ENCODE measurements around the gene MRPS6. TPM values are rescaled to one million over a fixed set of nuclear protein-coding genes. Genes with fewer than 3 reads are reported as not detected.

MRPS6 gene
- total and polyA plus RNA-seq, 4 donors: 12.1 to 83.0 (median 17.0) TPM

GRCh38 chr21:34116569-34116968 is 43.2 kb downstream of the MRPS6 start:
- H3K9me3 ChIP-seq (ENCODE audit: control insufficient read depth in 4 of 4, low read length in 3 of 4): no peaks in the 10 kb centered on the region
- no peak overlapping the region for H3K4me3 ChIP-seq (ENCODE audit: low read depth in 1 of 3, low read length in 3 of 3)
- H3K9ac ChIP-seq (ENCODE audit: low read depth in 1 of 2, low read length in 2 of 2): no peak overlapping the region
- no peaks in the 10 kb centered on the region for H3K36me3 ChIP-seq (ENCODE audit: control insufficient read depth in 4 of 4, insufficient read depth in 3 of 4, low read depth in 1 of 4, low read length in 3 of 4)
- no peak for TF ChIP-seq SP1 (IDR thresholded peaks at IDR 0.05)
- no peak for TF ChIP-seq RAD21 (IDR thresholded peaks at IDR 0.05)
- no peak for TF ChIP-seq HNF4G (IDR thresholded peaks at IDR 0.05)
- no peak for TF ChIP-seq MAX (IDR thresholded peaks at IDR 0.05)
- no peak for TF ChIP-seq FOXA2 (IDR thresholded peaks at IDR 0.05)
- no peak for TF ChIP-seq REST (IDR thresholded peaks at IDR 0.05)
- TF ChIP-seq FOXA1 (IDR thresholded peaks at IDR 0.05): no peak
- no peak for TF ChIP-seq TAF1 (conservative IDR thresholded peaks at IDR 0.05)
- no peak for TF ChIP-seq HNF4A (conservative IDR thresholded peaks at IDR 0.05)
- no peak for TF ChIP-seq JUND (IDR thresholded peaks at IDR 0.05)
- TF ChIP-seq, protein P1, sequence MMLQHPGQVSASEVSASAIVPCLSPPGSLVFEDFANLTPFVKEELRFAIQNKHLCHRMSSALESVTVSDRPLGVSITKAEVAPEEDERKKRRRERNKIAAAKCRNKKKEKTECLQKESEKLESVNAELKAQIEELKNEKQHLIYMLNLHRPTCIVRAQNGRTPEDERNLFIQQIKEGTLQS (IDR thresholded peaks at IDR 0.05): no peak
- no peak for TF ChIP-seq RXRA (IDR thresholded peaks at IDR 0.05)
- TF ChIP-seq GABPA (IDR thresholded peaks at IDR 0.05 in 1 of 2, conservative IDR thresholded peaks at IDR 0.05 in 1 of 2): no peak
- no peak for DNase-seq (ENCODE audit: low spot score)
- peaks cover 2 to 25% (median 15%) of the 10 kb centered on the region in 4 donors for H3K4me1 ChIP-seq (ENCODE audit: control insufficient read depth in 4 of 4, insufficient read depth in 4 of 4, low read length in 3 of 4)
- no peak overlapping the region for H3K27ac ChIP-seq (ENCODE audit: low read depth in 1 of 2, low read length in 2 of 2)
- no peaks in the 10 kb centered on the region for H3K27me3 ChIP-seq (ENCODE audit: control insufficient read depth in 4 of 4, insufficient read depth in 4 of 4, low read length in 3 of 4)
- WGBS: 73% methylated on average over 3 of the region's 3 CpGs

DNA sequence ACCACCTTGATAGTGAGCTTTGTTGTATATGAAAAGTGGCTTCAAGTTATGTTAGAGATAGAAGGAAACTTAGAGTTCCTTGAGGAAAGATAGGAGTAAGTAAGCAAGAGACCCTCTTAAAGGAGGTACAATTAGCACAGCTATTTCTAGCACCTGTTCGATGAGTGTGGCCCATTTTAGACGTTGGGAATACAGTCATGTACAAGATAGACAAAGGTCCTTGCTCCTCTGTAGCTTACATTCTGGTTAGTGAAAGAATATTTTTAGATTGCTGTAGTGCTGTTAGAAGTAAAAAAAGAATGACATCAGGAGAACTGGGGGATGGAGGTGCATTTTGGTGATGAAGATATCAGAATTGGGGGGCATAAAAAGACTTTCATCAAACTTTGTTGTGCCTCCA is 47.5 kb downstream of the MRPS6 start:
- no peak for DNase-seq (ENCODE audit: low spot score)
- H3K4me3 ChIP-seq (ENCODE audit: low read depth in 1 of 3, low read length in 3 of 3): no peak overlapping the region
- no peak for TF ChIP-seq FOXA1 (IDR thresholded peaks at IDR 0.05)
- no peak for TF ChIP-seq SP1 (IDR thresholded peaks at IDR 0.05)
- no peak for TF ChIP-seq RXRA (IDR thresholded peaks at IDR 0.05)
- no peak for TF ChIP-seq HNF4G (IDR thresholded peaks at IDR 0.05)
- no peak for TF ChIP-seq MAX (IDR thresholded peaks at IDR 0.05)
- TF ChIP-seq EGR1 (IDR thresholded peaks at IDR 0.05; ENCODE audit: low read depth in 2 of 2): no peak
- no peak for TF ChIP-seq FOXA2 (IDR thresholded peaks at IDR 0.05)
- no peak for TF ChIP-seq HNF4A (conservative IDR thresholded peaks at IDR 0.05)
- no peak for TF ChIP-seq REST (IDR thresholded peaks at IDR 0.05)
- TF ChIP-seq JUND (IDR thresholded peaks at IDR 0.05): no peak
- no peak for TF ChIP-seq NR2F2 (IDR thresholded peaks at IDR 0.05)
- WGBS: 76% methylated on average over 2 of the region's 2 CpGs
- H3K9me3 ChIP-seq (ENCODE audit: control insufficient read depth in 4 of 4, low read length in 3 of 4): no peaks in the 10 kb centered on the region
- peaks cover 2 to 19% (median 14%) of the 10 kb centered on the region in 4 donors for H3K4me1 ChIP-seq (ENCODE audit: control insufficient read depth in 4 of 4, insufficient read depth in 4 of 4, low read length in 3 of 4)
- no peaks in the 10 kb centered on the region for H3K27me3 ChIP-seq (ENCODE audit: control insufficient read depth in 4 of 4, insufficient read depth in 4 of 4, low read length in 3 of 4)
- H3K27ac ChIP-seq (ENCODE audit: low read depth in 1 of 2, low read length in 2 of 2): no peak overlapping the region
- H3K9ac ChIP-seq (ENCODE audit: low read depth in 1 of 2, low read length in 2 of 2): no peak overlapping the region
- peaks cover 0 to 4% (median 0%) of the 10 kb centered on the region in 4 donors for H3K36me3 ChIP-seq (ENCODE audit: control insufficient read depth in 4 of 4, insufficient read depth in 3 of 4, low read depth in 1 of 4, low read length in 3 of 4)

All from liver (tissue), 9 donors.